NCI-H2107 treated with DMSO at 0.1 percent for 48 hours (cell line): Measurements from ENCODE around the gene MCIDAS.
A peak's percentile ranks its signal among the peaks of the same experiment; 100 is the strongest.

Experiments used
- DNase-seq: peaks from one replicate; lab custom pipeline; 2025; ENCODE audit not compliant: unreplicated experiment; lab: John Stamatoyannopoulos, UW

Gene MCIDAS

DNA sequence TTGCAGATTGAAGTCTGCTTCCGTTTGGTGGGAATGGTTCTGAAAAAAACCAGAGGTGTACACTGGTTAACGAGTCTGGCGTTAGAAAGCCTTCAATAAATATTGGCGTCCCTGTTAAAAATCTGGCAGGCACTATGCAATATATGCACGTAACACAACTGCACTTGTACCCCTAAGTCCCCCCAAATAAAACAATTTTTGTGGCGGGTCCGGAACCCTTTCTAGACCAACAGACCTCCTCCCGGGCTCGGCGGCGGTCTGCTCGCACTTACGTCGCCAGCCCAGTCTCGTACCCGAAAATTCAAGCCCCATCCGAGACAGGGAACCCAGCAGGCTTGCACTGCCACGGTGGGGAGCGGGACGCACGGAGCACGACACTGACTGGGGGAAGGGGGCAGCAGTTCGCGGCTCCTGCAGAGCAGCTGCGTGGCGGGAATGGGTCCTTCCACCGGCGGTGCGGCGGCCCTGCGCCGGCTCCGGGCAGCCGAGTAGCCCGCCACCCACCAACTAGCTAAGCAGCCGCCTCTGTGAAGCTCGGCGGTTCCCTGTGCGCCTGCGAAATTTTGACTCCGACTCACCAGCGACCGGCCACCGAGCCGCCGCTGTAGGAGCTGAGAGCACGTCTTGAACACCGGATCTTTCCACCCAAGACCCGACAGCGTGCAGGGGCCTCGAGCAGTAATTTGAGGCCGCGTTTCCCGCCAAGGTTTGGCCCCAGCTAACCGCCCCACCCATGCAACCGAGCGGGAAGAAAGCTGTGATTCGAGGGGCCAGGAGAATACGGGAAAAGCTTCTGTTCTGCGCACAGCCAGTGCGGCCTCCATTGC lies 3.9 kb downstream of the MCIDAS start:
- no peak for DNase-seq

- DNase-seq: no peak
These were observed 4.8 kb downstream of the MCIDAS start for GRCh38 chr5:55222092-55222984.

DNA sequence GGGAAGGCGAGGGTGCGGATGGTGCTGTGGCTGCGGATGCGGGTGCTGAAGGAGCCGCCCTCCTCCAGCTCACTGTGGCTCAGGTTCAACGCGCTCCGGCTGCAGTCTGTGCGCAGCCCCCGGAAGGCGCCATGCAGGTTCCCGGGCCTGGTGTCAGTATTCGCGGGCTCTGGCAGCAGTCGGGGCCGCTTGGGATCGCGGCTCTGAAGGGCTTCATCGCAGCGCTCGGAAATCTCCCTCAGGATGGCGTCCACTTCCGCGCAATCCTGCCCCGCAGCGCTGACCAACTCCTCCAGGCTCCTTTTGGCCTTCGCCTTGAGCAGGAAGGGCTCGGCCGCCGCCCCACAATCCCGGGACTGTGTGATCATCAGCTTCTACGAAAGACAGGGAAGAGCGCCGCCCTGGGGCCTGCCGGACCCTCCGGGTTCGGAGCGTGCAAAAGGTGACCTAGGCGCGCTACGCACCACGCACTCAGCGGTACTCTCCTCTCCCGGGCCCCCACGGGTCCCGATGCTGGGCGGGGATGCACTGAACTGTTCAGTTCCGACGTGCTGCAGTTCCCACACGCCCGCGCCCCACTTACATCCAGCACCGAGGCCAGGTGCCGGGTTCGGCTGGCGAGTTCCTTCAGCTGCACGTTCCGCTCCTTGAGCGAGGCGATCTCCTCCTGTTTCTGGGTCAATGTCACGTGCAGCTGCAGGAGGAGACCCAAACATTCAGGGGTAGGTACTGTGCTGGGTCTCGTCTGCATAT lies 6.5 kb downstream of the MCIDAS start:
- no peak for DNase-seq

DNA sequence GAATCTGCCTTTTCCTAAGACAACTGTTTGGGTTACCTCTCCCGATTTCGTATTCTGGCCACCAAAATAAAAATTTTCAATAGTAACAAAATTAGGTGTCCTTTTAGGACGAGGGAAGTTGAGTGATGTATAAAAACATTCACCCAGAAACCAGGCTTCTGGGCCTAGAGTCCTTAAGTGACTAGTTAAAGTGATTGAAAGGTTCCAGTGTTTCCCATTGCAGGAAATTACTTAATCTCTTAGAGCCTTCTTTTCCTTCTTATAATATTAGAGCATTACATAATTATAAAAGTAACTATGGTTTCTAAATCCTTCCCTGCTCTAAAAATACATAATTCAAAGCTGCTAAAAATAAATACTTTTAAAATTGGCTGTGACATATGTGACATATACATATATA lies 7.3 kb downstream of the MCIDAS start:
- DNase-seq: no peak

GRCh38 chr5:55218967-55219366 lies 8.1 kb downstream of the MCIDAS start:
- DNase-seq: peak; percentile 45

- DNase-seq: no peak
These were observed 15.8 kb downstream of the MCIDAS start for GRCh38 chr5:55211184-55211874.

GRCh38 chr5:55205001-55205400 lies 22.1 kb downstream of the MCIDAS start:
- no peak for DNase-seq

- no peak for DNase-seq
These were observed 36.0 kb downstream of the MCIDAS start for GRCh38 chr5:55191165-55191564.

- DNase-seq: peak; percentile 12
These were observed 38.2 kb downstream of the MCIDAS start for GRCh38 chr5:55188656-55189540.

GRCh38 chr5:55187370-55187769 lies 39.7 kb downstream of the MCIDAS start:
- peak; percentile 34 for DNase-seq

- no peak for DNase-seq
These were observed 47.1 kb downstream of the MCIDAS start for GRCh38 chr5:55180016-55180415.

DNA sequence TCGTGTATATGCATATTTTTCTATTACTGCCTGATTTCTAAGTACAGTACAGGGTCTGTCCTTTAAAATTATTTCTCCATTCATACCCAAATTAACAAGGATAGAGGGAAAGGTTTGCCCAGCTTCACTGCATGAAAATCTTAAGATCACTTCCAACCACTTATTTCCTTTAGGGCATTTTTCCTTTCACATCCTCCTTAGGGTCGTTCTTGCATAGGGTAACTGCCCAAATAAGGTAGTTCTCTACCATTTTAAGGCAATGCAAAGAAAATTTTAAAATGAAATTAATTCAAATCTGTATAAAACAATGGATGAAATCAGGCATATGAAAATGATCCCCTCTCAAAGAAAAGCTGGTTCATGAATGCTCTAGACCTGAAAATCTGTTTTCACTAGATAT lies 50.0 kb downstream of the MCIDAS start:
- no peak for DNase-seq

DNA sequence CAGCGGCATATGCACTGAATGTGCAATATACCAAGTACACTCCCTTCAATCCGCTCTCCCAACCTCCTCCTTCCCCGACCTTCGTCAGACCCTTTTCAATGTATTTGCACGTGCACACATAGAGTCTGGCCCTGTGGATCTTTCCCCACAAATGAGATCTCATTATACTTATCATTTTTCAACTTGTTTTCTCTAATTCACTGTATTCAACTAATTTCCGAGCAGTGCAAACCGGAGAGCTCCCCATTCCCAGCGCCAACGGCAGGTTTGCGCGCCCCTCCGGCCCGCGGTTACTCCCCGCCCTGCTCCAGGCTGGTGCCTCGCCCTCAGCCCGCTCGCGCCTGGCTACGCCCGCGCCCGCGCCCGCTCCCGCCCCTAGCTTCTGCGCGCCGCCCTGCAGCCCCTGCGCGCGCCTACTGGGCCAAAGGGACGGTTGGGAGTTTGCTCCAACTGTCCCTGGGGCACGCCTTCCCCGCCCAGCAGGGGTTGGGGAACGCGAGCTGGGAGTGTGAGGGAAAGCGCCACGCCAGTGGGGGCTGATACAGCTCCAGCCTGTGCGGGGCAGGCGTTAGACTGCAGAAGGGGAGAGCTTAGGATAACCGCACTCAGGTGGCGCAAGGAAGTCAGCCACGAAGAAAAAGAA lies 50.8 kb downstream of the MCIDAS start:
- DNase-seq: no peak

DNA sequence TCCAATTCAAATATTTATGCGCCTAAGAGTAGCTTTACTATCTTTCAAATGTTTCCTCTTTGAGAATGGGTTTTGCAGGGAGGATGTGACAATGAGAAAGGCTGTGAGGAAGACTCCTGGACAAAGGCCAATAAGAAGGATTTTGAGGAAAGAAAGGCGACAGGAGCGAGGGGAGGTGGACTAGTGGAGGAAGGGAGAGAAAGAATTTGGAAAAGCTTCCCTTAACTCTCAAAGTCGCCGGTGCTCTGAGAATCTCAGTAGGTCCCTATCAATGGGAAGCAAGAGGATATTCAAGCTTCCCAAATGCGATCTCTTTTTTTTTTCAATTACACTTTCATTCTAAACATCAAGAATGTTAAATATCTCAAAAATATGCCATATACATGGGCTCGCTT lies 51.3 kb downstream of the MCIDAS start:
- no peak for DNase-seq

DNA sequence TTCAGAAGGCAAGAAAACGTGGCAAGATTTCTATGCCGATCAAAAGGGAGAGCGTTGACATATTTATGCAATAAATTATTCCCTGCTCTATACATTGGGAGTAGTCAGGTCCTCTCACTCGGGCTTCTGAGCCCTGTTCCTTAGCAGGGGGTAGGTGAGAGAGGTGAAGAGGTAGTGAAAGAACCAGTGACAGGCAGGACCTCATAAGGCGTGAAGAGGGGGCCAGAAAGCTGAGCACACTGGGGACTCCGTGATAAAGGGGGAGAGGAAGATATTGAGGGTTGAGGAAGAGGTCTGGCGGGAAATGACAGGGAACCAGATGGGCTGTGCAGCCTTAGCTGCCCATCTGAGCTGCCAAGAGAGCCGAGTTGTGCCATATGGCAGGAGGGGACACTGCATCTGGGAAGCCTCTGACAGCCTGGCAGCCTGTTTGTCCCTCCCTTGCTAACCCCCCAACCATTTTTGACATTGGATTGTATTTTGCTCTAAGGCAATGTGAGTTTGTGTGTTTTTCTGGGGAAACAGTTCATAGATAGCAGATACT lies 53.4 kb downstream of the MCIDAS start:
- DNase-seq: no peak

- peak; percentile 26 for DNase-seq
These were observed 54.0 kb downstream of the MCIDAS start, which contains the start of gene CDC20B for GRCh38 chr5:55172937-55173686. TSS of gene CDC20B (minus strand) at chr5:55173177. CDS start at chr5:55173000, 177 bp downstream.

DNA sequence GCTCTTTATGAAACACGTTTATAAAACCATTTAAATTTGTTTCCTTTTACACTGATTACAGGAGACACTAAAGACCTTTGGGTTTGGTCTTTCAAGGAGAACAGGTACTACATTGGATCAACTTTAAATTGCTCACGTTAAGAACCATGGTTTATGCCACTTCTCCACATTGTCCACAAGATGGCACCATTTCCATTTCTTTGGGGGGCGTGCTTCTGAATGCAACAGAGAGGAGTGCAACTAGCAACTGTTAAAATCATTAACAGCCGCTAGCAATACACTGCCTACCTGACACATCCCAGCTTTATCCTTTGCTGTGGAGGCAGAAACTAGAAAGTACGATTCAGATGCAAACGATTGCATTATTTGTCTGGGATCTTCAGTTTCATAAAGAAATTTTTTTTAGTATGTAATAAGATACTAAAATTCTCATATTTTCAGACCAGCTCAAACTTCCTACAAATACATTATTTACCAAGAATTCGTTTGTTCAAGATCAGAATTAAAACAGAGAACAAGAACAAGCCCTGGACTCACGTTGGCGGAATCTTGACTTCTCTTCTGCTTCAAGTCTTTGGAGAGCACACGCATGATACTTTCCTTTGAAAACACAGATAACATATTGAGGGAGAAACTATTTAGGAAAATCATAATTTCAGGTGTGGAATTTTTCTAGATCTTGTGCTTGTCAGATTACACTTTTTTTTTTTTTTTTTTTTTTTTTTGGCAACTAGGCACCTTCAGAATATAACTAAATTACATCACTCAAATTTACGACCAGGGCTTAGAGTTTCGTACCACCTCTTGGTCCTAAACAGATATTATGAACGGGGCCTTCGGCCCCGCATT lies 54.8 kb downstream of the MCIDAS start:
- DNase-seq: peak; percentile 73
